HepG2 (cell line): Measurements from ENCODE around the gene SEMA3B. TPM values are rescaled to one million over a fixed set of nuclear protein-coding genes. Genes with fewer than 3 reads are reported as not detected.

ENCODE experiments used
- ATAC-seq: fragments of 200-7000 bp; cut with Tn5 transposase; 3 replicates; pipeline ENCODE4 v1.9.1; 2020; ENCODE audit warnings: mild to moderate bottlenecking, moderate library complexity
- BruUV-seq: library from RNA; stranded (reverse); fragments of 400-500 nt; replicated peaks from 2 replicates; lab custom pipeline; 2021; lab: Mats Ljungman, UMichigan
- CTCF ChIA-PET: fragments of 300-600 bp; formaldehyde crosslinking; extraction: SDS; loops from one replicate; lab custom pipeline; 2021; ENCODE audit warnings: low total read pairs, inconsistent platforms, low intra/inter-chr PET ratio; lab: Yijun Ruan, JAX
- POLR2A ChIA-PET: fragments of 350-600 bp; sonication (Branson Sonifier 250); formaldehyde crosslinking; loops from one replicate; lab custom pipeline; 2020; ENCODE audit warnings: antibody characterized with exemption, inconsistent platforms; lab: Yijun Ruan, JAX
- DNase-seq: peaks from one replicate; pipeline ENCODE4 v3.0.0-alpha.2; 2015; ENCODE audit warnings: low spot score
- FAIRE-seq: peaks from 3 replicates; lab custom pipeline; 2011; peaks lifted over from hg19 to GRCh38; lab: Jason Lieb, UNC
- H2AFZ ChIP-seq: one replicate; pipeline ENCODE4 v1.6.1; 2011; ENCODE audit warnings: low read length, inconsistent platforms
- H3K27ac ChIP-seq: fragments of 300-600 bp; 3 replicates; pipeline ENCODE4 v1.8.0; 2011; ENCODE audit warnings: mixed run types, mild to moderate bottlenecking, mixed read lengths, low read length, inconsistent platforms; ENCODE audit not compliant: insufficient read depth; ENCODE audit errors: extremely low read length
- H3K27me3 ChIP-seq, 2 experiments: fragments of 200-600 bp in 1 of 2; 2 replicates in 1 of 2; 3 replicates in 1 of 2; pipeline versions ENCODE4 v1.6.0 to v1.8.0; 2011; ENCODE audit warnings: low read length in 2 of 2, mild to moderate bottlenecking in 2 of 2, moderate library complexity in 2 of 2, inconsistent platforms in 1 of 2; ENCODE audit not compliant: insufficient read depth in 2 of 2, control insufficient read depth in 1 of 2
- H3K36me3 ChIP-seq, 2 experiments: fragments of 200-600 bp in 1 of 2; replicated peaks in 1 of 2; 2 replicates in 1 of 2; 3 replicates in 1 of 2; pipeline versions ENCODE4 v1.5.1 to v1.8.0; 2011; ENCODE audit warnings: low read length in 2 of 2, inconsistent platforms in 1 of 2; ENCODE audit not compliant: insufficient read depth in 2 of 2, control insufficient read depth in 1 of 2
- H3K4me1 ChIP-seq: 2 replicates; pipeline ENCODE4 v1.5.1; 2012; ENCODE audit warnings: low read length, inconsistent platforms; ENCODE audit not compliant: insufficient read depth
- H3K4me2 ChIP-seq: 2 replicates; pipeline ENCODE4 v1.6.0; 2011; ENCODE audit warnings: low read depth, low read length, inconsistent platforms
- H3K4me3 ChIP-seq, 3 experiments: fragments of 200-600 bp in 1 of 3; sonication (generic), shearing (Covaris generic) in 1 of 3; replicated peaks in 1 of 3; 2 replicates each; pipeline ENCODE4 v1.5.1; 2011 to 2016; ENCODE audit warnings: low read length in 3 of 3, inconsistent platforms in 2 of 3, low read depth in 2 of 3, mild to moderate bottlenecking in 2 of 3, control low read depth in 1 of 3, mixed read lengths in 1 of 3; ENCODE audit not compliant: insufficient read depth in 1 of 3
- H3K79me2 ChIP-seq: one replicate; pipeline ENCODE4 v1.6.1; 2011; ENCODE audit warnings: low read length, inconsistent platforms; ENCODE audit not compliant: insufficient read depth
- H3K9ac ChIP-seq: 2 replicates; pipeline ENCODE4 v1.6.0; 2011; ENCODE audit warnings: mild to moderate bottlenecking, low read depth, low read length, inconsistent platforms; ENCODE audit not compliant: insufficient read depth
- H3K9me3 ChIP-seq: 2 replicates; pipeline ENCODE4 v1.5.1; 2012; ENCODE audit warnings: mild to moderate bottlenecking, low read length
- H4K20me1 ChIP-seq: 2 replicates; pipeline ENCODE4 v1.6.0; 2011; ENCODE audit warnings: inconsistent platforms, mild to moderate bottlenecking, low read length, moderate library complexity; ENCODE audit not compliant: insufficient read depth
- KLF11 ChIP-seq: IDR thresholded peaks from 2 replicates; pipeline ENCODE4 v1.6.1; 2016; ENCODE audit warnings: missing compliant biosample characterization
- PAX8 ChIP-seq: sonication (generic); formaldehyde crosslinking; IDR thresholded peaks from 2 replicates; pipeline ENCODE4 v1.8.0; 2022; ENCODE audit warnings: mild to moderate bottlenecking, missing genetic modification reagents, borderline replicate concordance
- PCBP1 ChIP-seq: fragments of 200-400 bp; formaldehyde crosslinking; IDR thresholded peaks from 2 replicates; pipeline ENCODE4 v1.6.1; 2017; ENCODE audit warnings: mild to moderate bottlenecking, low read depth, low read length, borderline replicate concordance
- RELA ChIP-seq: sonication (generic); formaldehyde crosslinking; IDR thresholded peaks from 2 replicates; pipeline ENCODE4 v1.4.0; 2020; ENCODE audit warnings: missing genetic modification reagents
- ZNF350 ChIP-seq: sonication (generic); formaldehyde crosslinking; IDR thresholded peaks from 2 replicates; pipeline ENCODE4 v1.4.0; 2020; ENCODE audit warnings: mild to moderate bottlenecking, low read depth, missing genetic modification reagents, borderline replicate concordance
- ZNF629 ChIP-seq: sonication (generic); formaldehyde crosslinking; conservative IDR thresholded peaks from 2 replicates; pipeline ENCODE4 v1.5.0; 2020; ENCODE audit warnings: missing genetic modification reagents
- ZNF792 ChIP-seq: IDR thresholded peaks from 2 replicates; pipeline ENCODE4 v1.6.1; 2016
- ZNF841 ChIP-seq: sonication (generic); formaldehyde crosslinking; IDR thresholded peaks from 2 replicates; pipeline ENCODE4 v1.8.1; 2023; ENCODE audit warnings: missing genetic modification reagents, borderline replicate concordance
- WGBS: methylation state at CpG from one replicate; pipeline ENCODE4 v1.1.6; 2017; ENCODE audit warnings: low lambda C conversion rate; 5-methylcytosine and 5-hydroxymethylcytosine counted together
- in situ Hi-C: cut with HindIII; loops from 2 replicates; pipeline ENCODE4 v1.10.0; 2017; ENCODE audit warnings: low pct_unique_long_range_greater_than_20kb; ENCODE audit not compliant: extremely low pct_ligation_motif_present
- intact Hi-C: fragments of 100-400 bp; cut with micrococcal nuclease; formaldehyde crosslinking; loops from one replicate; pipeline ENCODE4 v1.10.0; 2022; ENCODE audit not compliant: unreplicated experiment
- polyA plus RNA-seq, 8 experiments: library from polyadenylated mRNA; depleted of rRNA in 3 of 8; stranded (reverse) in 7 of 8; unstranded in 1 of 8; fragments of >200 nt; fragmentation: Illumina TruSeq in 4 of 8; extraction: Trizol in 4 of 8; gene quantifications; 2 replicates each; pipeline versions ENCODE4 v1.2.1 to v1.2.3, GENCODE V29; 2011 to 2016; ENCODE audit warnings: low read depth in 4 of 8, missing spikeins in 1 of 8, mixed read lengths in 1 of 8; ENCODE audit not compliant: insufficient read depth in 1 of 8
- total RNA-seq, 5 experiments: library from RNA; depleted of rRNA; stranded (reverse); fragments of >200 nt; fragmentation: Illumina TruSeq; extraction: Trizol; gene quantifications; 2 replicates each; pipeline ENCODE4 v1.2.3, GENCODE V29; 2016; ENCODE audit warnings: low read depth in 1 of 5
- TF ChIP-seq, protein P1 (sequence below): sonication (generic); formaldehyde crosslinking; IDR thresholded peaks from 2 replicates; pipeline ENCODE4 v1.4.0; 2020; ENCODE audit warnings: missing genetic modification reagents
- TF ChIP-seq, protein P2 (sequence below): sonication (generic); formaldehyde crosslinking; IDR thresholded peaks from 2 replicates; pipeline ENCODE4 v1.4.0; 2020; ENCODE audit warnings: missing genetic modification reagents
- TF ChIP-seq, protein P3 (sequence below): sonication (generic); formaldehyde crosslinking; IDR thresholded peaks from 2 replicates; pipeline ENCODE4 v1.8.0; 2022; ENCODE audit warnings: mild to moderate bottlenecking, missing genetic modification reagents
- TF ChIP-seq, protein P4 (sequence below): sonication (generic); formaldehyde crosslinking; IDR thresholded peaks from 2 replicates; pipeline ENCODE4 v1.4.0; 2020; ENCODE audit warnings: missing genetic modification reagents, borderline replicate concordance

Gene SEMA3B
- total and polyA plus RNA-seq, 2 of the 13 experiments (the other 11 are each of a cell fraction or from before 2014, with no cell fraction given): 93.2 to 158 TPM

DNA sequence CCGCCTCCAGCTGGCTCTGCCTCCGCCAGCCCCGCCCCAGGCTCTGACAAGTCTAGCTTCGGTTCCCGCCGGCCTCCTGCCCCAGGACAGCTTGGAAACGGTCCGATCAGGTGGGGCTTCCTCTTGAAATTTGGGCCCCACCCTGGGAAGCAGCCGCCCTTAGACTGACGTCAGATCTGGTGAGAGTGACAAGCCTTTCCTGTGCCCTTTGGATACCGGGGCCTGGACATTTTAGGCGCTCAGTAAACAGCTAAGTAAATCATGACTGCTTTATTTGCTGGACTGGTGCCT, 30.6 kb downstream of the SEMA3B start (continued):
- TF ChIP-seq, protein P1, sequence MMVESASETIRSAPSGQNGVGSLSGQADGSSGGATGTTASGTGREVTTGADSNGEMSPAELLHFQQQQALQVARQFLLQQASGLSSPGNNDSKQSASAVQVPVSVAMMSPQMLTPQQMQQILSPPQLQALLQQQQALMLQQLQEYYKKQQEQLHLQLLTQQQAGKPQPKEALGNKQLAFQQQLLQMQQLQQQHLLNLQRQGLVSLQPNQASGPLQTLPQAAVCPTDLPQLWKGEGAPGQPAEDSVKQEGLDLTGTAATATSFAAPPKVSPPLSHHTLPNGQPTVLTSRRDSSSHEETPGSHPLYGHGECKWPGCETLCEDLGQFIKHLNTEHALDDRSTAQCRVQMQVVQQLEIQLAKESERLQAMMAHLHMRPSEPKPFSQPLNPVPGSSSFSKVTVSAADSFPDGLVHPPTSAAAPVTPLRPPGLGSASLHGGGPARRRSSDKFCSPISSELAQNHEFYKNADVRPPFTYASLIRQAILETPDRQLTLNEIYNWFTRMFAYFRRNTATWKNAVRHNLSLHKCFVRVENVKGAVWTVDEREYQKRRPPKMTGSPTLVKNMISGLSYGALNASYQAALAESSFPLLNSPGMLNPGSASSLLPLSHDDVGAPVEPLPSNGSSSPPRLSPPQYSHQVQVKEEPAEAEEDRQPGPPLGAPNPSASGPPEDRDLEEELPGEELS: peak; percentile 50
- TF ChIP-seq ZNF350 (CRISPR knock-in tag): no peak

DNA sequence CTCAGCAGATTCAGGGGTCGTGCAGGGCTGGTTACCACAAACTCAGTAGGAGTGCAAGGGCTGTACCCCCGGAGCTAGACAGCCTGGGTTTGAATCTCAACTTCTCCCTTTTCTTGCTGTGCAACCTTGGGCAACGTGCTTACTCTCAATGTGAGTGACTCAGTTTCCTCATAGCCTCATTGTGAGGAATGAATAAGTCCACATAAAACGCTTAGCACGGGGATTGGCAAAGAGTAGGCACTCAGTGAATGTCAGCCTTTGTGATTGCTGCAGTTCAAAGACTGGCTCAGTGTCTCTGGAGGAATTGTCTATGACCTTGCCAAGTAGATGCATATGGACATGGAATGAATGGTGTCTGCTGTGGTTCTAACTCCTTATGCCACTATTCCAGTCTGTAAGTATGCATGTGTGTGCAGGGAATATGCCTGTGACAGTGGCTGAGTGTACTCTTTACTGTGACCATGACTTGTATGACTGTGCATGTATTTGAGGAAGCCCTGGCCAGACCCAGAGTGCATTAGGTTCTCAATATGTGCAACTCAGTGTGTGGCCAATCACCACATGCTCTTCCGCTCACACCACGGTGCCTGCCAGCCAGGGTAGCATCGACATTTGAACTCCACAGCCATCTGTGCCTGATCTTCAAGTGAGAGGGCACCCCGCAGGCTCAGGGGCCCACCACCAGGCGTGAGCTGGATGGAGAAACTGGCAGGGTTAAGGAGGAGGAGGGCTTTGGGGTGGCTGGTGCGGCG, 31.2 kb downstream of the SEMA3B start:
- WGBS: 66% methylated on average over 11 of the region's 12 CpGs
- H3K4me2 ChIP-seq: peak overlapping the region; percentile 86
- no peaks in the 10 kb centered on the region; a peak in 1 of 5 replicates for H3K27me3 ChIP-seq
- H2AFZ ChIP-seq: no peak overlapping the region
- peaks cover 11% of the 10 kb centered on the region for H4K20me1 ChIP-seq
- peak overlapping the region; percentile 87 for H3K27ac ChIP-seq
- in situ Hi-C loops (no loop called here), intact Hi-C loops (loop anchor here (1.0 to 5.0 kb wide), 2 partner anchors 21 to 38 kb away; no protein-coding TSS in a partner anchor)
- ChIA-PET CTCF (interaction anchor here (1.5 kb wide), 1 partner anchor 21 kb away, joined by 3 read pairs; no protein-coding TSS in a partner anchor), POLR2A (interaction anchor here (0.5 to 7.9 kb wide), 26 partner anchors 7 to 105 kb away, joined by 3 to 222 read pairs (median 6); partner anchors contain the start of genes CYB561D2, GNAI2, HYAL2 and IFRD2)
- no peaks in the 10 kb centered on the region for H3K9me3 ChIP-seq
- peaks cover 36% of the 10 kb centered on the region for H3K79me2 ChIP-seq
- peaks cover 61% of the 10 kb centered on the region for H3K4me1 ChIP-seq
- BruUV-seq: TSS peak; percentile 92
- FAIRE-seq (no peak), DNase-seq (no peak), ATAC-seq (no peak)
- H3K9ac ChIP-seq: peak overlapping the region; percentile 63
- H3K36me3 ChIP-seq: peaks cover 1 to 3% of the 10 kb centered on the region in 2 experiments; a peak in 2 of 5 replicates
- H3K4me3 ChIP-seq: peak overlapping the region; percentile 48 to 53 (median 50)
- TF ChIP-seq, protein P2, sequence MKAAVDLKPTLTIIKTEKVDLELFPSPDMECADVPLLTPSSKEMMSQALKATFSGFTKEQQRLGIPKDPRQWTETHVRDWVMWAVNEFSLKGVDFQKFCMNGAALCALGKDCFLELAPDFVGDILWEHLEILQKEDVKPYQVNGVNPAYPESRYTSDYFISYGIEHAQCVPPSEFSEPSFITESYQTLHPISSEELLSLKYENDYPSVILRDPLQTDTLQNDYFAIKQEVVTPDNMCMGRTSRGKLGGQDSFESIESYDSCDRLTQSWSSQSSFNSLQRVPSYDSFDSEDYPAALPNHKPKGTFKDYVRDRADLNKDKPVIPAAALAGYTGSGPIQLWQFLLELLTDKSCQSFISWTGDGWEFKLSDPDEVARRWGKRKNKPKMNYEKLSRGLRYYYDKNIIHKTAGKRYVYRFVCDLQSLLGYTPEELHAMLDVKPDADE (CRISPR knock-in tag): no peak
- no peak for TF ChIP-seq ZNF792
- no peak for TF ChIP-seq ZNF629 (CRISPR knock-in tag)
- no peak for TF ChIP-seq KLF11 (CRISPR knock-in tag)
- TF ChIP-seq, protein P3, sequence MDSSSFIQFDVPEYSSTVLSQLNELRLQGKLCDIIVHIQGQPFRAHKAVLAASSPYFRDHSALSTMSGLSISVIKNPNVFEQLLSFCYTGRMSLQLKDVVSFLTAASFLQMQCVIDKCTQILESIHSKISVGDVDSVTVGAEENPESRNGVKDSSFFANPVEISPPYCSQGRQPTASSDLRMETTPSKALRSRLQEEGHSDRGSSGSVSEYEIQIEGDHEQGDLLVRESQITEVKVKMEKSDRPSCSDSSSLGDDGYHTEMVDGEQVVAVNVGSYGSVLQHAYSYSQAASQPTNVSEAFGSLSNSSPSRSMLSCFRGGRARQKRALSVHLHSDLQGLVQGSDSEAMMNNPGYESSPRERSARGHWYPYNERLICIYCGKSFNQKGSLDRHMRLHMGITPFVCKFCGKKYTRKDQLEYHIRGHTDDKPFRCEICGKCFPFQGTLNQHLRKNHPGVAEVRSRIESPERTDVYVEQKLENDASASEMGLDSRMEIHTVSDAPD (CRISPR knock-in tag): 0 out of 2 replicates have a peak, but pooled peaks have one; percentile 8
- no peak for TF ChIP-seq PAX8 (CRISPR knock-in tag)
- no peak for TF ChIP-seq RELA (CRISPR knock-in tag)
- TF ChIP-seq, protein P4, sequence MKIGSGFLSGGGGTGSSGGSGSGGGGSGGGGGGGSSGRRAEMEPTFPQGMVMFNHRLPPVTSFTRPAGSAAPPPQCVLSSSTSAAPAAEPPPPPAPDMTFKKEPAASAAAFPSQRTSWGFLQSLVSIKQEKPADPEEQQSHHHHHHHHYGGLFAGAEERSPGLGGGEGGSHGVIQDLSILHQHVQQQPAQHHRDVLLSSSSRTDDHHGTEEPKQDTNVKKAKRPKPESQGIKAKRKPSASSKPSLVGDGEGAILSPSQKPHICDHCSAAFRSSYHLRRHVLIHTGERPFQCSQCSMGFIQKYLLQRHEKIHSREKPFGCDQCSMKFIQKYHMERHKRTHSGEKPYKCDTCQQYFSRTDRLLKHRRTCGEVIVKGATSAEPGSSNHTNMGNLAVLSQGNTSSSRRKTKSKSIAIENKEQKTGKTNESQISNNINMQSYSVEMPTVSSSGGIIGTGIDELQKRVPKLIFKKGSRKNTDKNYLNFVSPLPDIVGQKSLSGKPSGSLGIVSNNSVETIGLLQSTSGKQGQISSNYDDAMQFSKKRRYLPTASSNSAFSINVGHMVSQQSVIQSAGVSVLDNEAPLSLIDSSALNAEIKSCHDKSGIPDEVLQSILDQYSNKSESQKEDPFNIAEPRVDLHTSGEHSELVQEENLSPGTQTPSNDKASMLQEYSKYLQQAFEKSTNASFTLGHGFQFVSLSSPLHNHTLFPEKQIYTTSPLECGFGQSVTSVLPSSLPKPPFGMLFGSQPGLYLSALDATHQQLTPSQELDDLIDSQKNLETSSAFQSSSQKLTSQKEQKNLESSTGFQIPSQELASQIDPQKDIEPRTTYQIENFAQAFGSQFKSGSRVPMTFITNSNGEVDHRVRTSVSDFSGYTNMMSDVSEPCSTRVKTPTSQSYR (CRISPR knock-in tag): no peak
- TF ChIP-seq ZNF841 (CRISPR knock-in tag): no peak
- no peak for TF ChIP-seq PCBP1
